ENCODE measurements around the gene DOCK1.

- TF ChIP-seq GATA3 (IDR thresholded peaks at IDR 0.05; ENCODE audit: low read depth, low read length) (no peak), GATA2 (IDR thresholded peaks at IDR 0.05; ENCODE audit: low read depth, low read length) (no peak)
These were observed 70.0 kb downstream of the DOCK1 start for GRCh38 chr10:126975221-126975620.
